Thymus (tissue), 11 donors: ENCODE data around the gene PAQR4. TPM values are rescaled to one million over a fixed set of nuclear protein-coding genes. Genes with fewer than 3 reads are reported as not detected.

ENCODE experiments used
- DNase-seq, 9 donors: peaks; one replicate each; pipeline ENCODE4 v3.0.0-alpha.2; 2013; ENCODE audit warnings: low spot score in 9 of 9, low read depth in 6 of 9, missing footprints in 1 of 9
- H3K27ac ChIP-seq, 2 donors: one replicate each; pipeline ENCODE4 v1.5.1; 2013; ENCODE audit warnings: control low read depth in 1 of 2, low read depth in 1 of 2, low read length in 1 of 2, mild to moderate bottlenecking in 1 of 2, moderate library complexity in 1 of 2
- H3K27me3 ChIP-seq, 2 donors: one replicate each; pipeline ENCODE4 v1.5.1; 2013; ENCODE audit warnings: low read length in 1 of 2; ENCODE audit not compliant: control insufficient read depth in 2 of 2, insufficient read depth in 1 of 2
- H3K36me3 ChIP-seq, 2 donors: one replicate each; pipeline ENCODE4 v1.5.1; 2013; ENCODE audit warnings: low read length in 1 of 2, mild to moderate bottlenecking in 1 of 2, moderate library complexity in 1 of 2; ENCODE audit not compliant: control insufficient read depth in 2 of 2, insufficient read depth in 2 of 2
- H3K4me1 ChIP-seq, 2 donors: one replicate each; pipeline ENCODE4 v1.5.1; 2013; ENCODE audit warnings: low read length in 2 of 2; ENCODE audit not compliant: control insufficient read depth in 2 of 2, insufficient read depth in 2 of 2
- H3K4me3 ChIP-seq, 2 donors: one replicate each; pipeline ENCODE4 v1.5.1; 2013; ENCODE audit warnings: low read length in 2 of 2, control low read depth in 1 of 2, mild to moderate bottlenecking in 1 of 2
- H3K9me3 ChIP-seq, 2 donors: one replicate each; pipeline ENCODE4 v1.5.1; 2013; ENCODE audit warnings: low read length in 1 of 2, mild to moderate bottlenecking in 1 of 2; ENCODE audit not compliant: control insufficient read depth in 2 of 2, insufficient read depth in 1 of 2
- WGBS: extraction: QIAGEN DNeasy Blood & Tissue Kit; methylation state at CpG from one replicate; pipeline ENCODE4 v1.1.7; 2013; 5-methylcytosine and 5-hydroxymethylcytosine counted together
- polyA plus RNA-seq: library from polyadenylated mRNA; stranded (reverse); fragments of 200-250 nt; gene quantifications from one replicate; pipeline ENCODE4 v1.2.3, GENCODE V29; 2013
- total RNA-seq: library from RNA; stranded (reverse); fragments of 120-200 nt; gene quantifications from one replicate; pipeline ENCODE4 v1.2.4, GENCODE V29; 2013
- donor health status: healthy.

Gene PAQR4
- total and polyA plus RNA-seq, 2 donors, result 9.5 to 11.2 TPM

- WGBS, result 9% methylated on average over 58 of the region's 58 CpGs
- peak overlapping the region in 1 of 2 donors; percentile 61 for H3K4me3 ChIP-seq
Observed at GRCh38 chr16:3003582-3004270, 34.6 kb downstream of the PAQR4 start.

GRCh38 chr16:3004319-3004718 is 35.2 kb downstream of the PAQR4 start:
- under 1% methylated on average over 62 of the region's 67 CpGs for WGBS
- Histone ChIP-seq H3K27ac (no peak overlapping the region), H3K9me3 (peaks cover 0 to 4% of the 10 kb centered on the region in 2 donors), H3K27me3 (peaks cover 7 to 62% of the 10 kb centered on the region in 2 donors), H3K4me3 (peak overlapping the region in 1 of 2 donors; percentile 61), H3K36me3 (no peaks in the 10 kb centered on the region), H3K4me1 (peaks cover 23 to 42% of the 10 kb centered on the region in 2 donors)
- no peak for DNase-seq

More at GRCh38 chr16:3003582-3004270, 34.6 kb downstream of the PAQR4 start:
- Histone ChIP-seq H3K27me3 (peaks cover 10 to 61% of the 10 kb centered on the region in 2 donors), H3K4me1 (peaks cover 23 to 39% of the 10 kb centered on the region in 2 donors), H3K27ac (no peak overlapping the region), H3K36me3 (no peaks in the 10 kb centered on the region), H3K9me3 (peaks cover 0 to 4% of the 10 kb centered on the region in 2 donors)
- DNase-seq, result peak; percentile 93 to 99 (median 97)

GRCh38 chr16:3004781-3005284 is 35.7 kb downstream of the PAQR4 start:
- no peak overlapping the region for H3K27ac ChIP-seq
- no peak for DNase-seq
- peaks cover 7 to 62% of the 10 kb centered on the region in 2 donors for H3K27me3 ChIP-seq
- peaks cover 23 to 42% of the 10 kb centered on the region in 2 donors for H3K4me1 ChIP-seq
- peaks cover 0 to 4% of the 10 kb centered on the region in 2 donors for H3K9me3 ChIP-seq
- WGBS, result 28% methylated on average over 25 of the region's 25 CpGs
- peak overlapping the region; percentile 24 to 61 for H3K4me3 ChIP-seq
- H3K36me3 ChIP-seq, result no peaks in the 10 kb centered on the region

GRCh38 chr16:3007059-3007956 is 38.2 kb downstream of the PAQR4 start:
- H3K9me3 ChIP-seq, result peaks cover 0 to 14% of the 10 kb centered on the region in 2 donors
- H3K27ac ChIP-seq, result peak overlapping the region in 1 of 2 donors; percentile 50
- peaks cover 23 to 52% of the 10 kb centered on the region in 2 donors for H3K4me1 ChIP-seq
- WGBS, result 25% methylated on average over 13 of the region's 13 CpGs
- H3K36me3 ChIP-seq, result no peaks in the 10 kb centered on the region
- peaks cover 12 to 65% of the 10 kb centered on the region in 2 donors for H3K27me3 ChIP-seq
- H3K4me3 ChIP-seq, result no peak overlapping the region
- DNase-seq, result peak in 1 of 9 donors; percentile 56

GRCh38 chr16:3007957-3008689 is 39.0 kb downstream of the PAQR4 start:
- Histone ChIP-seq H3K36me3 (no peaks in the 10 kb centered on the region), H3K4me3 (no peak overlapping the region), H3K27ac (peak overlapping the region in 1 of 2 donors; percentile 36), H3K4me1 (peaks cover 25 to 61% of the 10 kb centered on the region in 2 donors), H3K9me3 (peaks cover 0 to 14% of the 10 kb centered on the region in 2 donors), H3K27me3 (peaks cover 15 to 73% of the 10 kb centered on the region in 2 donors)
- peak in 1 of 9 donors; percentile 54 for DNase-seq
- 5% methylated on average over 17 of the region's 17 CpGs for WGBS

GRCh38 chr16:3008690-3009037 is 39.5 kb downstream of the PAQR4 start:
- H3K27ac ChIP-seq, result no peak overlapping the region
- peaks cover 0 to 14% of the 10 kb centered on the region in 2 donors for H3K9me3 ChIP-seq
- H3K27me3 ChIP-seq, result peaks cover 19 to 76% of the 10 kb centered on the region in 2 donors
- H3K4me1 ChIP-seq, result peaks cover 25 to 59% of the 10 kb centered on the region in 2 donors
- no peaks in the 10 kb centered on the region for H3K36me3 ChIP-seq
- no peak overlapping the region for H3K4me3 ChIP-seq
- DNase-seq, result no peak
- WGBS, result 91% methylated on average over 4 of the region's 4 CpGs

- Histone ChIP-seq H3K27ac (no peak overlapping the region), H3K27me3 (peaks cover 20 to 85% of the 10 kb centered on the region in 2 donors), H3K4me1 (peaks cover 24 to 58% of the 10 kb centered on the region in 2 donors), H3K4me3 (no peak overlapping the region), H3K36me3 (no peaks in the 10 kb centered on the region), H3K9me3 (peaks cover 0 to 14% of the 10 kb centered on the region in 2 donors)
- no peak for DNase-seq
- WGBS, result 91% methylated on average over 21 of the region's 21 CpGs
Observed at GRCh38 chr16:3009568-3010390, 40.6 kb downstream of the PAQR4 start.

GRCh38 chr16:3010510-3010909 is 41.4 kb downstream of the PAQR4 start:
- Histone ChIP-seq H3K4me1 (peaks cover 21 to 55% of the 10 kb centered on the region in 2 donors), H3K9me3 (peaks cover 0 to 14% of the 10 kb centered on the region in 2 donors), H3K4me3 (no peak overlapping the region), H3K27me3 (peaks cover 18 to 84% of the 10 kb centered on the region in 2 donors), H3K27ac (no peak overlapping the region), H3K36me3 (no peaks in the 10 kb centered on the region)
- WGBS, result 95% methylated on average over 8 of the region's 8 CpGs
- DNase-seq, result no peak
